GM20000 (cell line): Measurements from ENCODE around the gene TFF2.

Experiments used
- DNase-seq: peaks from one replicate; pipeline ENCODE4 v3.0.0; 2012; ENCODE audit warnings: low spot score
- TF ChIP-seq, protein P1 (sequence below): IDR thresholded peaks from 2 replicates; pipeline ENCODE4 v1.5.1; 2012; ENCODE audit warnings: mild to moderate bottlenecking, control low read depth; ENCODE audit errors: extremely low read depth, missing control alignments

Gene TFF2

DNA sequence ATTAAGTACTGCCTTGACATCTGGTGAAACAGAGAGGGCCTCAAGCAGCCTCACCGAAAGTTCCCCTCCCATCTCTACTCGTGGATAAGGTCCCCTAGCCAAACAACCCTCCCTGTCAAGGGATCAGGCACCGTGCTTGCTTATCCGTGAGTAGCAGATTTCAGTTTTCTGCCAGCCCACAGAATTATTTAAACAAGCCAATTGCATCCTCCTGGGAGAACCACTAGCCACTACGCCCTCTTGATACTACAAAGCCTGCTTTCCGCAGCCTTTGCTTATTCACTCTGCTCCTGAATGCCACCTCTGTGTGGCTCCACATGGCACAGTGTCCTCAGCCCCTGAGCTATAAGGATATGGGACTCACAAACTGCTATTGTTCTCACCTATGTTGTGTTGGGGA, 5.9 kb upstream of the TFF2 start:
- DNase-seq, result no peak
- TF ChIP-seq, protein P1, sequence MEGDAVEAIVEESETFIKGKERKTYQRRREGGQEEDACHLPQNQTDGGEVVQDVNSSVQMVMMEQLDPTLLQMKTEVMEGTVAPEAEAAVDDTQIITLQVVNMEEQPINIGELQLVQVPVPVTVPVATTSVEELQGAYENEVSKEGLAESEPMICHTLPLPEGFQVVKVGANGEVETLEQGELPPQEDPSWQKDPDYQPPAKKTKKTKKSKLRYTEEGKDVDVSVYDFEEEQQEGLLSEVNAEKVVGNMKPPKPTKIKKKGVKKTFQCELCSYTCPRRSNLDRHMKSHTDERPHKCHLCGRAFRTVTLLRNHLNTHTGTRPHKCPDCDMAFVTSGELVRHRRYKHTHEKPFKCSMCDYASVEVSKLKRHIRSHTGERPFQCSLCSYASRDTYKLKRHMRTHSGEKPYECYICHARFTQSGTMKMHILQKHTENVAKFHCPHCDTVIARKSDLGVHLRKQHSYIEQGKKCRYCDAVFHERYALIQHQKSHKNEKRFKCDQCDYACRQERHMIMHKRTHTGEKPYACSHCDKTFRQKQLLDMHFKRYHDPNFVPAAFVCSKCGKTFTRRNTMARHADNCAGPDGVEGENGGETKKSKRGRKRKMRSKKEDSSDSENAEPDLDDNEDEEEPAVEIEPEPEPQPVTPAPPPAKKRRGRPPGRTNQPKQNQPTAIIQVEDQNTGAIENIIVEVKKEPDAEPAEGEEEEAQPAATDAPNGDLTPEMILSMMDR, result no peak

DNA sequence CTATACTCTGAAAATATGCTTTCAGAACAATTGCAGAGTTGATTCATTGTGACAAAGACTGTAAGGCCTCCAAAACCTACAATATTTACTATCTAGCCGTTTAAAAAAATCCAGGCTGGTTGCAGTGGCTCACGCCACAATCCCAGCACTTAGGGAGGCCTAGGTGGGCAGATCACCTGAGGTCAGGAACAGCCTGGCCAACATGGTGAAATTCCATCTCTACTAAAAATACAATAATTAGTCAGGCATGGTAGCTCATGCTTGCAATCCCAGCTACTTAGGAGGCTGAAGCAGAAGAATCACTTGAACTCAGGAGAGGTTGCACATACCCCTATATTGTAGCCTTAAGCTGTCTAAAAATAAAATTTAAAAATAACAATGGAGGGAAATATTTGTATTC, 5.3 kb upstream of the TFF2 start:
- TF ChIP-seq, protein P1, result no peak
- DNase-seq, result no peak

DNA sequence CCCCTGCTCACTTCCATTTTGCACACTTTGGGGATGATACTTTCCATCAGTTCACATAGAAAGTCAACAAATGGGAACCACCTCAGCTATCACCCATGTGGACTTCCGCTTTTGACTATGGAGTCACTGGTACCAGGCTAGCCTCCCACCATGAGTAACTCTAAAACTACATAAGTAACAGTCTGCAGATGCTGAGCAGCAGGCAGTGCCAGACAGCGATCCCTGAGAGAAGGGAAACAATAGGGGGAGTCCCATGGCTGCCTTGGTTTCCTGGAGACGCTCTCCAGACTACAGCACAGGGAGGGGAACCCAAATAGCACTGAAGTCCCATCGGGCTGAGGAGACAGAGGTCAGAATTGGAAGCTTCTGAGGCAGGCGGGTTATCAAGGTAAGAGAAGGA, 2.8 kb upstream of the TFF2 start:
- TF ChIP-seq, protein P1, result no peak

DNA sequence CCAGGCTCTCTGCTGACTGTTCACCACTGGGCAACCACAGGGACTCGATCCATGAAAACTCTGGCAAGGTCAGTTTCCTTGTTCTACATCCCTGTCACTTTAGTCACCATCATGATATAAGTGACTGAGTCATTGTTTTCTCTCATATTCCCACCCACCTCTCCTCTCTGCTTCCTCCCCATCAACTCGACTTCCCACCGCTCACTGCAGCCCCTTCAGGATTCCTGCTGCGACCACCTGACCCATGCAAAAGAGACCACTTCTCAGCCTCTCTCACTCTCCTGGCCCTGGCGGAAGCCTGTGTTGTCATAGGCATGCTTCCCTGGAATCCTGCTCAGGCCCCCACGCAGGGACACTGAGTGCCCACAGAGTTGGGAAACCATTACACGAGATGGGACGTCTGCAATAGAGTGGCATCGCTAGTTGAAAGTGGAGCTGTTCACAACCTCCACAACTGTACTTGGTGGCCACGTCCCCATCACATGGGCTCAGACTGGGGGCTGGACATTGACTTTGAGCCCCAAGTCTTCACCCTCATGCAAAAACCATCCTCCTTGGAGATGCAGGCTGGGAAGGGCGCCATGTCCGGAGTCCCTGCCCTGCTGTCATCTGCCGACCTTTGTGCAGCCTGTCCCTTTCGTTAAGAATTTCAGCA, 1.8 kb upstream of the TFF2 start:
- DNase-seq, result no peak
- TF ChIP-seq, protein P1, result no peak

More for the DNA sequence above, 2.8 kb upstream of the TFF2 start:
- DNase-seq, result no peak

DNA sequence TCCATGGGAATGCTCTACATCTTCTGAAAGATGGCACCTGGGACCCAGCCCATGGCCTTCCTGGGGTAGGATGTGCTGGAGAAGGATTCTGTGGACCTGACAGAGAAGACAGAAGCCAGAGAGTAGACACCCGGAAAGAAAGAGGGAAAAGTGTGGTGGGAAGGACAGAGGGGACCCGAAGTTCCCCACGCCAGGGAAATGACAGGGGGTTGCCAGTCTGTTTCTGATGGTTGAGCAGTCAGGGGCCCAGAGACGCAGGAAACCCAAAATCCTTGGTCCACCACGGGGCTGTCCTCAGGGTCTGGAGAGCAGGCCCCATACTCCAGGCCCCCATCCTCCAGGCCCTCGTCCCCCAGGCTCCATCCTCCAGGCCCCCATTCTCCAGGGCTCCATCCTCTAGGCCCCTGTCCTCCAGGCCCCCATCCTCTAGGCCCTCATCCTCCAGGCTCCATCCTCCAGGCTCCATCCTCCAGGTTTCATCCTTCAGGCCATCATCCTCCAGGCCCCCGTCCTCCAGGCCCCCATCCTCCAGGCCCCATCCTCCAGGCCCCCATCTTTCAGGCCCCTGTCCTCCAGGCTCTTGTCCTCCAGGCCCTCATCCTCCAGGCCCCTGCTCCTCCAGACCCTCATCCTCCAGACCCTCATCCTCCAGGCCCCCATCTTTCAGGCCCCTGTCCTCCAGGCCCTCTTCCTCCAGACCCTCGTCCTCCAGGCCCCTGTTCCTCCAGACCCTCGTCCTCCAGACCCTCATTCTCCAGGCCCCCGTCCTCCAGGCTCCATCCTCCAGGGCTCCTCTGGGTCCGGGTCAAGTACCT, 1.0 kb upstream of the TFF2 start:
- TF ChIP-seq, protein P1, result no peak
- no peak for DNase-seq

DNA sequence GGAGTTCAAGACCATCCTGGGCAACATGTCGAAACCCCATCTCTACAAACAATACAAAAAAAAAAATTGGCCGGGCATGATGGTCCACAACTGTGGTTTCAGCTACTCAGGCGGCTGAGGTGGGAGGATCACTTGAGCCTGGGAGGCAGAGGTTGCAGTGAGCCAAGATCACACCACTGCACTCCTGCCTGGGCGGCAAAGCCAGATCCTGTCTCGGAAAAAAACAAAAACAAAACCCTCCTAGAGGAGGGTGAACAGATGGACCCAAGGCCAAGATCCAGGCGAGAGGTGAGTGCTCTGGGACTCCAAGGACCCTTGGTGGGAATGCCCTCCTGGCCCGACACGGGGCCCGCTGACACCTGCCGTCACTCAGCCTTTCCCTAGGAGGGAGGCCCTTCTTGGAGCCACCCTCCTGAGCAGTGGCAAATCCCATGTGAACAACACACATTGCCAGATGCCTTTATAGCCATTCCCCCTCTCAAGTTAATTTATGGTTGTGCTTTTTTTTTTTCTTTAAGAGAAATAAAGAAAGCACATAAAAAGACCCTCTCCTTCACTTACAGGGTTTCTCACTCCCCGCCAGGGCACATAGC, 380 bp downstream of the TFF2 start:
- TF ChIP-seq, protein P1, result no peak
- no peak for DNase-seq
